ENCODE results near the gene CARD11. TPM values are rescaled to one million over a fixed set of nuclear protein-coding genes. Genes with fewer than 3 reads are reported as not detected.

Gene CARD11
- total and polyA plus RNA-seq, 2 experiments from 2014 or later = 17.7 to 29.0 TPM

GRCh38 chr7:2912684-2913439 is 130.8 kb downstream of the CARD11 start:
- Mint-ChIP-seq H3K27me3 (ENCODE audit: insufficient read depth, low read depth, poor library complexity) (peaks cover 5% of the 10 kb centered on the region), H3K4me1 (no peaks in the 10 kb centered on the region; the same call in 2 of the 3 replicates), H3K27ac (no peak overlapping the region), H3K9me3 (no peaks in the 10 kb centered on the region), H3K36me3 (ENCODE audit: low read depth) (peaks cover 11% of the 10 kb centered on the region; the same call in 2 of the 3 replicates), H3K4me3 (no peak overlapping the region)
- no peaks in the 10 kb centered on the region for H3K4me1 ChIP-seq (ENCODE audit: insufficient read depth)
- H2AFZ ChIP-seq = no peak overlapping the region
- no peaks in the 10 kb centered on the region for H3K27me3 ChIP-seq (ENCODE audit: insufficient read depth)
- no peaks in the 10 kb centered on the region for H3K9me2 ChIP-seq (ENCODE audit: insufficient read depth)
- no peak overlapping the region for H3K4me2 ChIP-seq
- no peaks in the 10 kb centered on the region for H3K79me2 ChIP-seq (replicated peaks; ENCODE audit: insufficient read depth)
- H3K4me3 ChIP-seq = no peak overlapping the region
- DNase-seq (ENCODE audit: low spot score) (no peak), ATAC-seq (no peak)
- no peaks in the 10 kb centered on the region for H3F3A ChIP-seq (replicated peaks; ENCODE audit: low read depth)
- no peaks in the 10 kb centered on the region for H3K36me3 ChIP-seq (ENCODE audit: insufficient read depth)
- no peaks in the 10 kb centered on the region for H4K20me1 ChIP-seq (replicated peaks; ENCODE audit: insufficient read depth)
- H3K27ac ChIP-seq (ENCODE audit: low read depth) = no peak overlapping the region
- TF ChIP-seq STAT1 (IDR thresholded peaks at IDR 0.05; ENCODE audit: unreplicated experiment) = no peak
- TF ChIP-seq ZNF462 (CRISPR knock-in tag; IDR thresholded peaks at IDR 0.05) = no peak
- TF ChIP-seq CREB1 (CRISPR knock-in tag; IDR thresholded peaks at IDR 0.05; ENCODE audit: low read depth) = no peak

GRCh38 chr7:2911466-2911865 is 132.2 kb downstream of the CARD11 start:
- no peak overlapping the region for H2AFZ ChIP-seq
- H3K9me2 ChIP-seq (ENCODE audit: insufficient read depth) = no peaks in the 10 kb centered on the region
- Mint-ChIP-seq H3K27me3 (ENCODE audit: insufficient read depth, low read depth, poor library complexity) (peaks cover 5% of the 10 kb centered on the region), H3K36me3 (ENCODE audit: low read depth) (peaks cover 8% of the 10 kb centered on the region; the same call in 2 of the 3 replicates), H3K27ac (no peak overlapping the region; the same call in 1 of the 2 replicates), H3K4me1 (no peaks in the 10 kb centered on the region), H3K9me3 (no peaks in the 10 kb centered on the region), H3K4me3 (no peak overlapping the region)
- H3F3A ChIP-seq (replicated peaks; ENCODE audit: low read depth) = no peaks in the 10 kb centered on the region
- no peak for DNase-seq (ENCODE audit: low spot score)
- no peaks in the 10 kb centered on the region for H3K36me3 ChIP-seq (ENCODE audit: insufficient read depth)
- H3K4me1 ChIP-seq (ENCODE audit: insufficient read depth) = no peaks in the 10 kb centered on the region
- no peak overlapping the region for H3K4me2 ChIP-seq
- H3K79me2 ChIP-seq (replicated peaks; ENCODE audit: insufficient read depth) = no peaks in the 10 kb centered on the region
- H3K4me3 ChIP-seq = no peak overlapping the region
- no peak for TF ChIP-seq ETS1 (IDR thresholded peaks at IDR 0.05)
- H4K20me1 ChIP-seq (replicated peaks; ENCODE audit: insufficient read depth) = no peaks in the 10 kb centered on the region
- H3K27ac ChIP-seq (ENCODE audit: low read depth) = no peak overlapping the region
- H3K27me3 ChIP-seq (ENCODE audit: insufficient read depth) = no peaks in the 10 kb centered on the region
- no peak for ATAC-seq
